Measurements from ENCODE around the gene ERI2. TPM values are rescaled to one million over a fixed set of nuclear protein-coding genes. Genes with fewer than 3 reads are reported as not detected.
A peak's percentile ranks its signal among the peaks of the same experiment; 100 is the strongest.
"Not testable (repeated sequence)": the region's sequence is repeated elsewhere in the genome, so short reads cannot be mapped to it uniquely, and the experiment has no call there.

ERI2 gene
- total RNA-seq, 4 donors from 2014 or later, result 11.0 to 21.8 (median 18.0) TPM

DNA sequence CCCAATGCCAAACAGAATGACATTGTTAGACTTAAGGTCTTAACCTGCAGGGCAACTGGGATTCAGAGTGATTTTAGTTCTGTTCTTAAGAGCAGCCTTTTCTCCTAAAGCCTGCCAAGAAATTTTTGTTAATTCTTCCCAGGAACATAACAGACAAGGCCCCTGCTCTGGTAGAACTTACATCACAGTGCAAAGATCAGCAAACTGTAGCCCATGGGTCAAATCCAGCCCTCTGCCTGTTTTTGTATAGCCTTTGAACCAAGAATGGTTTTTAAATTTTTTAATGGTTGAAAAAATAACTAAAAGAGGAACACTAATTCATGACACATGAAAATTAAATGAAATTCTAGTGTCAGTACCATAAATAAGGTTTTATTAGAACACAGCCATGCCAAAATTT is 38.7 kb downstream of the ERI2 start:
- no peak overlapping the region for H3K4me3 ChIP-seq
- no peak for DNase-seq (ENCODE audit: low spot score in 2 of 2)
- H3K27me3 ChIP-seq, result no peaks in the 10 kb centered on the region
- H3K36me3 ChIP-seq, result no peaks in the 10 kb centered on the region
- no peaks in the 10 kb centered on the region for H3K9me3 ChIP-seq
- H3K27ac ChIP-seq, result no peak overlapping the region
- H3K4me1 ChIP-seq, result peaks cover 13% of the 10 kb centered on the region
- TF ChIP-seq POLR2AphosphoS5 (IDR thresholded peaks at IDR 0.05), result no peak
- TF ChIP-seq POLR2A (IDR thresholded peaks at IDR 0.05), result no peak
- no peak for TF ChIP-seq EP300 (IDR thresholded peaks at IDR 0.05)
- TF ChIP-seq, protein P1, sequence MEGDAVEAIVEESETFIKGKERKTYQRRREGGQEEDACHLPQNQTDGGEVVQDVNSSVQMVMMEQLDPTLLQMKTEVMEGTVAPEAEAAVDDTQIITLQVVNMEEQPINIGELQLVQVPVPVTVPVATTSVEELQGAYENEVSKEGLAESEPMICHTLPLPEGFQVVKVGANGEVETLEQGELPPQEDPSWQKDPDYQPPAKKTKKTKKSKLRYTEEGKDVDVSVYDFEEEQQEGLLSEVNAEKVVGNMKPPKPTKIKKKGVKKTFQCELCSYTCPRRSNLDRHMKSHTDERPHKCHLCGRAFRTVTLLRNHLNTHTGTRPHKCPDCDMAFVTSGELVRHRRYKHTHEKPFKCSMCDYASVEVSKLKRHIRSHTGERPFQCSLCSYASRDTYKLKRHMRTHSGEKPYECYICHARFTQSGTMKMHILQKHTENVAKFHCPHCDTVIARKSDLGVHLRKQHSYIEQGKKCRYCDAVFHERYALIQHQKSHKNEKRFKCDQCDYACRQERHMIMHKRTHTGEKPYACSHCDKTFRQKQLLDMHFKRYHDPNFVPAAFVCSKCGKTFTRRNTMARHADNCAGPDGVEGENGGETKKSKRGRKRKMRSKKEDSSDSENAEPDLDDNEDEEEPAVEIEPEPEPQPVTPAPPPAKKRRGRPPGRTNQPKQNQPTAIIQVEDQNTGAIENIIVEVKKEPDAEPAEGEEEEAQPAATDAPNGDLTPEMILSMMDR (IDR thresholded peaks at IDR 0.05), result no peak

DNA sequence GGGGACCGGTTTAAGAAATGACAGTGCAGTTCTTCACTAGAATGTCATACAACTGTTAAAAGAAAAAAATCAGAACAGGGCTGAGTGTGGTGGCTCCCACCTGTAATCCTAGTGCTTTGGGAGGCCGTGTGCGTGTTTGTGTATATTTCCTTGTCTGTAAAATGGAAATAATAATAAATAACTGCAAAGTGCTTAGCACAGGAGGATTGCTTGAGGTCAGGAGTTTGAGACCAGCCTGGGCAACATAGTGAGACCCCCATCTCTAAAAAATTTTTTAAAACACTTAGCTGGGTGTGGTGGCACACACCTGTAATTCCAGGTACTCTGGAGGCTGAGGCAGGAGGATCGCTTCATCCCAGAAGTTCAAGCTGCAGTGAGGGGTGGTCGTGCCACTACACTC is 40.0 kb downstream of the ERI2 start:
- H3K27me3 ChIP-seq, result no peaks in the 10 kb centered on the region
- H3K4me1 ChIP-seq, result peaks cover 13% of the 10 kb centered on the region
- no peaks in the 10 kb centered on the region for H3K36me3 ChIP-seq
- TF ChIP-seq EP300 (IDR thresholded peaks at IDR 0.05), result no peak
- WGBS, result 95% methylated on average over 5 of the region's 5 CpGs
- H3K4me3 ChIP-seq, result no peak overlapping the region
- H3K9me3 ChIP-seq, result no peaks in the 10 kb centered on the region
- no peak overlapping the region for H3K27ac ChIP-seq
- no peak for DNase-seq (ENCODE audit: low spot score in 2 of 2)

DNA sequence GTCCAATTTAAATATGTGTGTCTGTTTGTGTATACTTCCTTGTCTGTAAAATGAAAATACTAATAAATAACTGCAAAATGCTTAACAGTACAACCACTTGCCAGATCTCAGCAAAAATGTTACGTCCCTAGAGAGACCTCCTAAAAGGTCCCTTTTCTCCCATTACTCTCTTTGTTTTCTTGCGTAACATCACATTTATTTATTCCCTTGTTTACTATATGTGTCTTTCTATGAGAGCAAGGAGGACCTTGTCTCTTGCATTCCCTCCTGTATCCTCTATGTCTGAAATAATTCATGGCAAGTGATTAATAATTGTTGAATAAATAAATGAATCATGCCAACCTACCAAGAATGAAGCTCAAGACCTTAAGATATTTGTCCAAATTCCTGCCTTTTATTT is 40.5 kb downstream of the ERI2 start:
- no peaks in the 10 kb centered on the region for H3K9me3 ChIP-seq
- WGBS, result 93% methylated on average over 2 of the region's 2 CpGs
- H3K4me3 ChIP-seq, result no peak overlapping the region
- DNase-seq (ENCODE audit: low spot score in 2 of 2), result no peak
- no peak for TF ChIP-seq POLR2A (IDR thresholded peaks at IDR 0.05)
- TF ChIP-seq, protein P1 (IDR thresholded peaks at IDR 0.05), result no peak
- TF ChIP-seq POLR2AphosphoS5 (IDR thresholded peaks at IDR 0.05), result no peak
- TF ChIP-seq EP300 (IDR thresholded peaks at IDR 0.05), result no peak
- no peaks in the 10 kb centered on the region for H3K27me3 ChIP-seq
- no peak overlapping the region for H3K27ac ChIP-seq
- no peaks in the 10 kb centered on the region for H3K36me3 ChIP-seq
- H3K4me1 ChIP-seq, result peaks cover 13% of the 10 kb centered on the region

DNA sequence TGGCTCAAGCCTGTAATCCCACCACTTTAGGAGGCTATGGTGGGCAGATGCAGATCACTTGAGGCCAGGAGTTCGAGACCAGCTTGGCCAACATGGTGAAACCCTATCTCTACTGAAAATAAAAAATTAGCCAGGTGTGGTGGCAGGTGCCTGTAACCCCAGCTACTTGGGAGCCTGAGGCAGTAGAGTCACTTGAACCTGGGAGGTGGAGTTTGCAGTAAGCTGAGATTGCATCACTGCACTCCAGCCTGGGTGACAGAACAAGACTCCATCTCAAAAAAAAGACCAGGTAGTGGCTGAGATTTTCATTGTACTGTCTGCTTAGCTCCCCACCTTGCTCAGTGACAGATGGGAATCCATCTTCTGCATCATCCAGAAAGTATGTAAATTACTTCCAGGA is 41.8 kb downstream of the ERI2 start:
- not testable (repeated sequence) for DNase-seq (ENCODE audit: low spot score in 2 of 2); H3K4me3 ChIP-seq; H3K27ac ChIP-seq; H3K27me3 ChIP-seq; H3K9me3 ChIP-seq; H3K36me3 ChIP-seq
- WGBS, result 65% methylated on average over 1 of the region's 1 CpG
- H3K4me1 ChIP-seq, result peaks cover 13% of the 10 kb centered on the region

DNA sequence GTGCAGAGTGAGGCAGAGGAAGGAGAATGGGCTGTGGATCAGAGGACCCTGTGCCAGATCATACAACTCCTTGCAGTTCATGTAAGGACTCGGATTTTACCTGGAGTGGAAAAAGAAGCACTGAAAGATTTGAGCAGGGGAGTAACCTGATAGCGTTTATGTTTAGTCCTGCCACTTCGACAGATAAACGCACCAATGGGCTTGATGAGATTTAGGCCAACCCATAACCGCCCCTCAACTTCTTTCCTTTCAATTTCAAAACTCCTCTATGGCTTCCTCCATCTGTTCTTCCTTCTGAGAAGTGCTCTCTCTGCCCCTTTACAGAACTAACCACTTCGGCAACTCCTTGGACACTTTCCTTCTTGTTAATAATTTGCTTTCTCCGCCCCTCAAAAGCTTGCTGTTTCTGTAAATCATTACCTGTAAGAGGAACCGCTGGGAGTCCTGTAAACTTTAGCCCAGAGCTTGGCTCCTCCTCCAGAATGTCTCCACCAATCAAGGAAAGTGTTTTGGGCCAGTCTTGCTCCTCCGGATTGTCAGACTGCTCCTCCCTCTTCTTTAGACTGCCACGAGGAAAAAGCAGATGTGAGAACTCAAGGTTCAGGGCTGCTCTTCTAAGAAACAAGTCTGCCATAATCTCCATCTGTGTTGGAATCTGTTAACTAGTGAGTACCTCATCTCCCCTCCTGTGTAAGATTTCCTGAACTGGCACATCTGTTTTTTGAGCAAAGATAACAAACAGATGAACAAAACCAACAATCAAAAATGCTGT is 42.6 kb downstream of the ERI2 start, which contains the start of gene ACSM3:
ACSM3 (plus strand) TSS at position 554 of the 772 bp plus-strand sequence. CDS start 6,021 bp downstream, outside the sequence.
- H3K36me3 ChIP-seq, result no peaks in the 10 kb centered on the region
- H3K9me3 ChIP-seq, result no peaks in the 10 kb centered on the region
- DNase-seq (ENCODE audit: low spot score in 2 of 2), result no peak
- peaks cover 13% of the 10 kb centered on the region for H3K4me1 ChIP-seq
- no peaks in the 10 kb centered on the region for H3K27me3 ChIP-seq
- peak within 1 kb of the TSS; percentile 45 for H3K4me3 ChIP-seq
- 15% methylated on average over 10 of the region's 10 CpGs for WGBS
- peak within 1 kb of the TSS; percentile 68 for H3K27ac ChIP-seq
- TF ChIP-seq POLR2AphosphoS5 (IDR thresholded peaks at IDR 0.05) (no peak), POLR2A (IDR thresholded peaks at IDR 0.05) (no peak), EP300 (IDR thresholded peaks at IDR 0.05) (no peak)
- TF ChIP-seq, protein P1 (IDR thresholded peaks at IDR 0.05), result no peak

DNA sequence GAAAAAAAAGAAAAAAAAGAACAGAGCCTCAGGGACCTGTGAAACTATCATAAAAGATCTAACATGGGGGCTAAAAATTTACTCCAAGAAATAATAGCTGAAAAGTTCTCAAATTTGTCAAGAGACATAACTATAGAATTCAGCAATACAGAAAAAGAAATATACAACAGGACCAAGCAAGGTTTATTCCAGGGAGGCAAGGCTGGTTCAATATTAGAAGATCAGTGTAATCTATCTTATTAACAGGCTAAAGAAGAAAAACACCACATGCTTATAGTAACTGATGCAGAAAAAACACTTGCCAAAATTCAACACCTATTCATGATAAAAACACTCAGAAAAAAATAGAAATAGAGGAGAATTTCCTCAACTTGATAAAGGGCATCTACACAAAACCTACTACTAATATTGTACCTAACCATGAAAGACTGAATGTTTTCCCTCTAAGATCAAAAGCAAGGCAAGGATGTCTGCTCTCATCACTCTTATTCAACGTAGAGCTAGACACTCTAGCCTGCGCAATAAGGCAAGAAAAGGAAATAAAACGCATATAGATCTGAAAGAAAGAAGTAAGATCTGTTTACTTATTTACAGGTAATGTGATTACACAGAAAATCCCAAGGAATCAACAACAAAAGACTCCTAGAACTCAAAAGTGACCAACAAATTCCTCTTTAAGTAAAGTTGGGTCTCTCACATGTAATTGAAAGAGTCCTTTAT is 43.7 kb downstream of the ERI2 start:
- Histone ChIP-seq H3K27ac (peak overlapping the region; percentile 68), H3K4me3 (no peak overlapping the region), H3K27me3 (no peaks in the 10 kb centered on the region), H3K9me3 (no peaks in the 10 kb centered on the region), H3K4me1 (peaks cover 13% of the 10 kb centered on the region), H3K36me3 (no peaks in the 10 kb centered on the region)
- WGBS, result 96% methylated on average over 3 of the region's 3 CpGs
- no peak for TF ChIP-seq POLR2AphosphoS5 (IDR thresholded peaks at IDR 0.05)
- TF ChIP-seq, protein P1 (IDR thresholded peaks at IDR 0.05), result no peak
- no peak for DNase-seq (ENCODE audit: low spot score in 2 of 2)
